Hematopoietic multipotent progenitor cell treated with erythropoietin and hydrocortisone succinate and interleukin-3 and kit ligand, for 6 days (in vitro differentiated cells): Measurements from ENCODE around the gene GMPS.
"Not testable (repeated sequence)": the region's sequence is repeated elsewhere in the genome, so short reads cannot be mapped to it uniquely, and the experiment has no call there.

Experiments
- DNase-seq: peaks from one replicate; pipeline ENCODE4 v3.0.0-alpha.2; 2015

GMPS gene

DNA sequence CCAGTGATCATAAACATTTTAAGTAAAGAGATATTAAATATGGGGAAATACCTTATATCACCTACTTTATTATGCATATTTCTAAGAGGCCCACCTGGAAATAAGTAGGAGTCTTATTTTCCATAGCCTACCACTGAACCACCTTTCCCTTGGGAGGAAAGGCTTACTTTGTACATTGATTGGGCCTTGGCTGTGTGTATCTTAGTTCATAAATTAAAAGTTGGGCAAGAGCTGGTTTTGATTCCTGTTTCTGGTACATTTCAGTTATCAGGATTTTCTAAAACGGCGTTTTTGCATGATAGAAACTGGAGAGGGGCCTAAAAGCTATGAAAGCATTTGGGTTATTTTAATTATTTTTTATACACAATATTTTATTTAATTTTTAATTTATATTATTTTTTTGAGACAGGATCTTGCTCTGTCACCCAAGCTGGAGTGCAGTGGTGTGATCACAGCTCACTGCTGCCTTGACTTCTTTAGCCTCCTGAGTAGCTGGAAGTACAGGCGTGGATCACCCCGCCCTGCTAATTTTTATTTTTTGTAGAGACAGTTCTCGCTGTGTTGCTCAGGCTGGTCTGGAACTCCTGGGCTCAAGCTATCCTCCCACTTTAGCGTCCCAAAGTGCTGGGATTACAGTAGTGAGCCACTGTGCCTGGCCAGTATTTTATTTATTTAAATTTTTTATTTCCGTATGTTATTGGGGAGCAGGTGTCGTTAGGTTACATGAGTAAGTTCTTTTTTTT is 2.6 kb downstream of the GMPS start:
- DNase-seq, result no peak

- DNase-seq, result no peak
These were observed 5.6 kb downstream of the GMPS start for GRCh38 chr3:155876037-155876436.

- DNase-seq, result no peak
These were observed 6.1 kb downstream of the GMPS start for GRCh38 chr3:155876503-155876902.

GRCh38 chr3:155880286-155880685 is 9.8 kb downstream of the GMPS start:
- DNase-seq, result no peak

DNA sequence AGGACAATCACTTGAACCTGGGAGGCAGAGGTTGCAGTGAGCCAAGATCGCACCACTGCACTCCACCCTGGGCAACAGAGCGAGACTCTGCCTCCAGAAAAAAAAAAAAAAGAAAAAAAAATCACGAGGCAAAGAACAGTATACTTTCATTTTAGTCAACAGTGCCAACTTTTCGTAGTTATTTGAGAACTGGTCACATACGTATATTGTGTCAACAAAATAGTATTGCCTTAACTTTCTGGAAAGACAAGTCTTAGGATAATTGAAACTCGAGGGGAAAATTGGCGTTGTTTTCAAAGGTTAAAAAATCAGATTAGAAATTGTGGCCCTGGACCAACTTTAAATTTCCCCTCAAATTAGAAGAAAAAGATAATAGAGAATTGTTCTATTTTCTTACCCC is 13.8 kb downstream of the GMPS start:
- no peak for DNase-seq

GRCh38 chr3:155885292-155885691 is 14.8 kb downstream of the GMPS start:
- DNase-seq, result no peak

DNA sequence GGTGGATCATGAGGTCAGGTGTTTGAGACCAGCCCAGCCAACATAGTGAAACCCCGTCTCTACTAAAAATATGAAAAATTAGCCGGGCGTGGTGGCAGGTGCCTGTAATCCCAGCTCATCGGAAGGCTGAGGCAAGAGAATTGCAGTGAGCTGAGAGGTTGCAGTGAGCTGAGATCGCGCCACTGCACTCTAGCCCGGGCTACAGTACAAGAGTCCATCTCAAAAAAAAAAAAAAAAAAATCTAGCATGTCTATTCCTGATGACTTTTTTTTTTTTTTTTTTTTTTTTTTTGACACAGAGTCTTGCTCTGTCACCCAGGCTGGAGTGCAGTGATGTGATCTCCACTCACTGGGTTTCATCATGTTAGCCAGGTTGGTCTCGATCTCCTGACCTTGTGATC is 15.9 kb downstream of the GMPS start:
- DNase-seq, result not testable (repeated sequence)

GRCh38 chr3:155886915-155887314 is 16.5 kb downstream of the GMPS start:
- no peak for DNase-seq

GRCh38 chr3:155889212-155889611 is 18.8 kb downstream of the GMPS start:
- no peak for DNase-seq

- peak; percentile 32 for DNase-seq
These were observed 19.5 kb downstream of the GMPS start for GRCh38 chr3:155889952-155890351.

GRCh38 chr3:155890671-155891190 is 20.3 kb downstream of the GMPS start:
- peak; percentile 97 for DNase-seq

- DNase-seq, result no peak
These were observed 20.9 kb downstream of the GMPS start for GRCh38 chr3:155891321-155891720.

- no peak for DNase-seq
These were observed 25.0 kb downstream of the GMPS start for GRCh38 chr3:155895379-155895900.

DNA sequence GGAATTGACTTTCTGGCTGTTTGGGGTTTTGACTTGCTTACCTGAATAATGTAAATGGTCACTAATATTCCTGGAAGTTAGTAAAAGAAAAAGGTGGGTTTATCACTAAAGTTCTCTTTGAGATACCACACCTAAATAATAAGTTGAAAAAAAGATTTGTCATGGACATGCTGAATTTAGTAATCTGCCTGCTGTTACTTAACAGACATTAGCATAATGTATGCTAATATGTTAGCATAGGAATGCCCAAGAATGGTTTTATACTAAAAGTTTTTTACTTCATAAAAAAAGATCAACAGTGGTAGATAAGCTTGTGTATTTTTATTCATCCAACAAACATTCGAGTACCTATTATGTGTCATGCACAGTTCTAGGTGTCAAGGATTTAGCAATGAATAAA is 36.5 kb downstream of the GMPS start:
- DNase-seq, result no peak

GRCh38 chr3:155908086-155908485 is 37.6 kb downstream of the GMPS start:
- DNase-seq, result peak; percentile 19

DNA sequence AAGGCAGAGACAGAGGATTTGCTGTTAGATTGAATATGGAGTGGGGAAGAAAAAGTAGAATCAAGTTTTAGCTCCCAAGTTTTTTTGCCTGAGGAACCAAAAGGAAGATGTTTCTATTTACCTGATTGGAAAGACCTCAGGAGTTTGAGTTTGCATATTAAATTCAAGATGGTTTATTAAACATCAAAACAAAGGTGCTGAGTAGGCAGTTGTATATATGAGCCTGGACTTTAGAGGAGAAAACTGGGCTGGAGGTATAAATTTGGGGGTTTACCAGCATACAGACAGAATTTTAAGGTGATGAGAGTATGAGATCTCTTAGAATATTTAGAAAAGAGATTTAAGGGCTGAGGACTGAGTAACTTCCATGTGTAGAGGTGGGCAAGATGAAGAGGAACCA is 38.2 kb downstream of the GMPS start:
- DNase-seq, result no peak

DNA sequence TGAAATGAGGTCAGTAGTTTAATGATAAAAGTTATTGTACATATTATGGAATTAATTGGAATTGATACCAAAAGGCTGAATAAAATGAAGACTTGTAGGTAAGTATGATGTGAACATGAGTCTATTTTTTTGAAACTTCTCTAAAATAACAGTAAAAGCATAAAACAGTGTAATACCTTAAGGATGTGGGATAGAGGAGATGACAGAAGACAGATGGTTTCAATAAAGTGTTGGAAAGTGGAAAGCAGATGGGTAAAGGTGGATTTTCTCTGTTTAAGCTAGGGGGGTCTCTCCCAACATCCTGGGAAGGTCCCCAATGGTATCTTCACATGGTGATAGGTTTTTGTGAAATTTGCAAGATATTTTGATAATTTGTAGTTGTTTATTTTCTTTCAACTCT is 41.6 kb downstream of the GMPS start:
- no peak for DNase-seq

DNA sequence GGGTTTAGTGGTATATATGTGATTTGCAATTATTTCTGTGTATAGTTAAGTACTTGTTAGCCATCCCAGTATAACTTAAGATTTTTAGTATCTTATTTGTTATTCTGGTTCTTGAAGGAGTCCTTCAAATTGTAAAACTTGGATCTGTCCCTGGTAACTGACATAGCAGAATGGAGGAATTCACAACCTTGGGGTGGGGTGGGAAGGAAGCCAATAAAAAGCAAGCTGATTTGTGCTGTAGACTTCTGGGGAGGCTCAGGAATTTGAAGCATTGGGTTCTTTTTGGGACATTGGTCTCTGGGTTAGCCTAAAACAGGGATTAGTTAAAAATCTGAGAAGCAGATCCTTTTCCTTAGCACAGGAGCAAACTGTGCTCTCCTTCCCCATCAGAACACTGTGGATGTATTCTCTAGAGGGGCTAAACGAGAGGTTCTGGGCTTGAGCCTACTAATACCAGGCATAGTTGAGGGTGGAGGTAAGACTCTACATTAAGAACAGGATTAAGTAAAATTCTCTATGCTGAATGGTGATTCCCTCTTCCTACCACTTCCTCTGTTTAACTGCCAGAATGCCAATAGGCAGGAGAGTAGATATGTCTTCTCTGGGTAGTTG is 42.2 kb downstream of the GMPS start:
- DNase-seq, result no peak

GRCh38 chr3:155917781-155918180 is 47.3 kb downstream of the GMPS start:
- no peak for DNase-seq

DNA sequence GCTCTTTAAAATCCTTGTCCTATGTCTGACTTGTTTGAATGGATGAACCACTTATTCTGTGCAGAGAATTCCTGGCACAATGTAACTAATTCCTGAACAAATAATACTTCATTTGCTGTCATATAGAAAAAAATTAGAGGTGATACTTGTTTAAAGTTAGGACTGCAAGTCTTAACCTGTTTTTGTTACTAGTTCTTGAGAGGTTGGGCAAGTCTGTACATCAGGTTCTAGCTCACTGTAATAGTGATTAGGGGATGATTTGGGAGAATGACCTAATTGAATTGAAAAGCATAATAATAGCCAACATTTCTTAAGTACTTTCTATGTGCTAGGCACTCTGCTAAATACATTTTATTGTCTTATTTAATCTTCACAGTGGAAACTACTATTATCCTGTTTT is 49.3 kb downstream of the GMPS start:
- DNase-seq, result no peak

- no peak for DNase-seq
These were observed 51.0 kb downstream of the GMPS start for GRCh38 chr3:155921486-155921885.

GRCh38 chr3:155934230-155934629 is 63.8 kb downstream of the GMPS start:
- no peak for DNase-seq

DNA sequence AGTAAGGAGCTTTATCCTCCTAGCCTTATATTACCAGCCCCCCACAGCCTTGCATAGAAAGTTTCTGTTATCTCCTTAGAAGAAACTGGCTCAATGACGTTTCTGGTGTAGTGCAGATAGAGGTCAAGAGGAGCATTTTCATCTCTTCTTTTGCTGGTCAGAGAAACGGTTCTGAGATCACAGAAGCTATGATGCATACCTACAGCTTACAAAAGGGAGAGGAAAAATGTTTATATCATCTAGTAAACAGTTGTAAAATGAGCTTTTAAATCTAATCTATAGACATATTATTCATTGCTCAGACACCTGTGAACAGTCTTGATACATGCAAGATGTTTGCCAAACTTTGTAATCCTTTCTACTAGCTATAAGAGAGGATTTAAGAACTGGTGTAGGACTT is 68.0 kb downstream of the GMPS start:
- DNase-seq, result peak; percentile 43

DNA sequence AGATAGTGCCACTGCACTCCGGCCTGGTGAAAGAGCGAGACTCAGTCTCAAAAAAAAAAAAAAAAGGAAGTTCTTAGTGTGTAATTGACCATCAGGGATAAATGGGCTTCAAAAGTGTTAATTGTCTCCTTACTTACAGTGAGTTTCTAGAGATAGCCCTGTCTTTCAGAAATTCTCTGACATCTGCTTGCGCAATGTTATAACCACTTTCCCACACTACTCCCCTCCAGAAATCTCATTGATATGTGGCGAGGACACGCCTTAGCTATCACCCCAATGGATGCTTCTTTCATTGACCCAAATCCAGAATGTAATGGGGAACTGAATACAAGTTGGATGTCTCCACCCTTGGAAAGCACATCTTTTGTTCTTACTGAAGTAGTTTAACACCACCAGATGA is 70.9 kb downstream of the GMPS start:
- no peak for DNase-seq
